HL-60 (cell line): ENCODE measurements around the gene SMAD5.

Experiments used
- DNase-seq, 2 experiments: peaks; one replicate each; pipeline ENCODE4 v3.0.0-alpha.2; 2010 to 2020; ENCODE audit warnings: low read depth in 1 of 2, low spot score in 1 of 2
- H3K27ac ChIP-seq: fragments of 250-450 bp; sonication (Bioruptor Pico); replicated peaks from 2 replicates; pipeline ENCODE4 v1.5.1; 2020; ENCODE audit warnings: mild to moderate bottlenecking, moderate library complexity
- H3K27me3 ChIP-seq: fragments of 250-450 bp; sonication (Bioruptor Pico); 2 replicates; pipeline ENCODE4 v1.5.1; 2021; ENCODE audit warnings: mild to moderate bottlenecking, moderate library complexity; ENCODE audit not compliant: insufficient read depth, poor library complexity, severe bottlenecking
- H3K4me3 ChIP-seq: replicated peaks from 2 replicates; pipeline ENCODE4 v1.5.1; 2011; ENCODE audit warnings: mild to moderate bottlenecking, control low read depth, low read length; ENCODE audit not compliant: insufficient read depth
- GABPA ChIP-seq: IDR thresholded peaks from 2 replicates; pipeline ENCODE4 v1.6.1; 2012; ENCODE audit warnings: low read depth
- POLR2AphosphoS5 ChIP-seq: IDR thresholded peaks from 2 replicates; pipeline ENCODE4 v1.6.1; 2012; ENCODE audit warnings: low read depth
- SPI1 ChIP-seq: IDR thresholded peaks from 2 replicates; pipeline ENCODE4 v1.6.1; 2012; ENCODE audit warnings: low read depth, mild to moderate bottlenecking, borderline replicate concordance
- TF ChIP-seq, protein P1 (sequence below): IDR thresholded peaks from 2 replicates; pipeline ENCODE4 v1.6.1; 2012; ENCODE audit warnings: low read depth; ENCODE audit not compliant: insufficient replicate concordance
- TF ChIP-seq, protein P2 (sequence below): IDR thresholded peaks from one replicate; pipeline ENCODE4 v1.5.1; 2011; ENCODE audit warnings: low read length, control low read depth, inconsistent platforms; ENCODE audit not compliant: insufficient read depth

Gene SMAD5

DNA sequence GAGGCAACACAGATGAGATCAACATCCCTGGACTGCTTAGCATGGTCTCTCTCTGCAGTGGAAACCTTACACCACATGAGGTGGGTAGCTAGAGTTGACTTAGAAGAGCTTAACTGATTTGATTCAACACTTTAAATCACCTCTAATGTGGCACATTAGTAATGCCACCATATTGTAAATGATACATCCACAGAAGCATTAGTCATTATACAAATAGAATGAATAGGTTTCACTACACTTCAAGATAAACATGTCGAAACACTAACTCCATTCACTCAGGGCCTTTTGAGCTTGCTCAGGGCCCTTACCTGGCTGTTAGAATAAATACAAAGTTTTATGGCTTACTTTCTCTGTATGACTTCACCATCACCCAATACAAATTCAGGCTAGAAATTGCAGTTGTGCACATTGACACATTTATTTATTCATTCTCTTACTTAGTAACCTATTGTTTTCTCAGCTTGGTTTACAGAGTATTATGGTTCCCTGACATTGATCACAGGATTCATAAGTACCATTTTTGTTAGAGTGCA, 9.3 kb upstream of the SMAD5 start:
- H3K27ac ChIP-seq = no peak overlapping the region
- H3K27me3 ChIP-seq = no peaks in the 10 kb centered on the region
- H3K4me3 ChIP-seq = no peak overlapping the region
- TF ChIP-seq GABPA (no peak), SPI1 (no peak), POLR2AphosphoS5 (no peak)
- TF ChIP-seq, protein P1, sequence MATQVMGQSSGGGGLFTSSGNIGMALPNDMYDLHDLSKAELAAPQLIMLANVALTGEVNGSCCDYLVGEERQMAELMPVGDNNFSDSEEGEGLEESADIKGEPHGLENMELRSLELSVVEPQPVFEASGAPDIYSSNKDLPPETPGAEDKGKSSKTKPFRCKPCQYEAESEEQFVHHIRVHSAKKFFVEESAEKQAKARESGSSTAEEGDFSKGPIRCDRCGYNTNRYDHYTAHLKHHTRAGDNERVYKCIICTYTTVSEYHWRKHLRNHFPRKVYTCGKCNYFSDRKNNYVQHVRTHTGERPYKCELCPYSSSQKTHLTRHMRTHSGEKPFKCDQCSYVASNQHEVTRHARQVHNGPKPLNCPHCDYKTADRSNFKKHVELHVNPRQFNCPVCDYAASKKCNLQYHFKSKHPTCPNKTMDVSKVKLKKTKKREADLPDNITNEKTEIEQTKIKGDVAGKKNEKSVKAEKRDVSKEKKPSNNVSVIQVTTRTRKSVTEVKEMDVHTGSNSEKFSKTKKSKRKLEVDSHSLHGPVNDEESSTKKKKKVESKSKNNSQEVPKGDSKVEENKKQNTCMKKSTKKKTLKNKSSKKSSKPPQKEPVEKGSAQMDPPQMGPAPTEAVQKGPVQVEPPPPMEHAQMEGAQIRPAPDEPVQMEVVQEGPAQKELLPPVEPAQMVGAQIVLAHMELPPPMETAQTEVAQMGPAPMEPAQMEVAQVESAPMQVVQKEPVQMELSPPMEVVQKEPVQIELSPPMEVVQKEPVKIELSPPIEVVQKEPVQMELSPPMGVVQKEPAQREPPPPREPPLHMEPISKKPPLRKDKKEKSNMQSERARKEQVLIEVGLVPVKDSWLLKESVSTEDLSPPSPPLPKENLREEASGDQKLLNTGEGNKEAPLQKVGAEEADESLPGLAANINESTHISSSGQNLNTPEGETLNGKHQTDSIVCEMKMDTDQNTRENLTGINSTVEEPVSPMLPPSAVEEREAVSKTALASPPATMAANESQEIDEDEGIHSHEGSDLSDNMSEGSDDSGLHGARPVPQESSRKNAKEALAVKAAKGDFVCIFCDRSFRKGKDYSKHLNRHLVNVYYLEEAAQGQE = no peak
- TF ChIP-seq, protein P2, sequence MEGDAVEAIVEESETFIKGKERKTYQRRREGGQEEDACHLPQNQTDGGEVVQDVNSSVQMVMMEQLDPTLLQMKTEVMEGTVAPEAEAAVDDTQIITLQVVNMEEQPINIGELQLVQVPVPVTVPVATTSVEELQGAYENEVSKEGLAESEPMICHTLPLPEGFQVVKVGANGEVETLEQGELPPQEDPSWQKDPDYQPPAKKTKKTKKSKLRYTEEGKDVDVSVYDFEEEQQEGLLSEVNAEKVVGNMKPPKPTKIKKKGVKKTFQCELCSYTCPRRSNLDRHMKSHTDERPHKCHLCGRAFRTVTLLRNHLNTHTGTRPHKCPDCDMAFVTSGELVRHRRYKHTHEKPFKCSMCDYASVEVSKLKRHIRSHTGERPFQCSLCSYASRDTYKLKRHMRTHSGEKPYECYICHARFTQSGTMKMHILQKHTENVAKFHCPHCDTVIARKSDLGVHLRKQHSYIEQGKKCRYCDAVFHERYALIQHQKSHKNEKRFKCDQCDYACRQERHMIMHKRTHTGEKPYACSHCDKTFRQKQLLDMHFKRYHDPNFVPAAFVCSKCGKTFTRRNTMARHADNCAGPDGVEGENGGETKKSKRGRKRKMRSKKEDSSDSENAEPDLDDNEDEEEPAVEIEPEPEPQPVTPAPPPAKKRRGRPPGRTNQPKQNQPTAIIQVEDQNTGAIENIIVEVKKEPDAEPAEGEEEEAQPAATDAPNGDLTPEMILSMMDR = no peak
- DNase-seq = no peak

DNA sequence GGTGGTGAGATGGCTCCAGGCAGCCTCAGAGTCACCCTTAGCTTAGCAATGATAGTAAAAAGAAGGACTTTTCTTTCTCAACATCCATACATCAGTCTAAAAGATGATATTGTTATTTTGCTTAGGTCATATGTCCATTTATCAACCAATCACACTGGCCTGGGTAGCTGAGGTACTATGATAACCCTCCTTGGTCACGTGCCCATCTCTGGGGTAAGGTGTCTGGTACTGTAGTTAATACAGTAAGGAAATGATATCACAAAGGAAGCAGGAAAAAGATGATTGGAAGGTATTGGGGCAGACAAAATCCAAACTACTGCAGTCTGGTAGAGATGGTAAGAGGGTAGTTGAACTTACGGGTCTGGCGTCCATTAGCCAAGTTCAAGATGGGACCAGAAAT, 5.1 kb upstream of the SMAD5 start:
- no peak overlapping the region for H3K27ac ChIP-seq
- TF ChIP-seq, protein P2 = no peak
- TF ChIP-seq POLR2AphosphoS5 (no peak), GABPA (no peak), SPI1 (no peak)
- TF ChIP-seq, protein P1 = no peak
- no peak overlapping the region for H3K4me3 ChIP-seq
- no peaks in the 10 kb centered on the region for H3K27me3 ChIP-seq
- no peak for DNase-seq

DNA sequence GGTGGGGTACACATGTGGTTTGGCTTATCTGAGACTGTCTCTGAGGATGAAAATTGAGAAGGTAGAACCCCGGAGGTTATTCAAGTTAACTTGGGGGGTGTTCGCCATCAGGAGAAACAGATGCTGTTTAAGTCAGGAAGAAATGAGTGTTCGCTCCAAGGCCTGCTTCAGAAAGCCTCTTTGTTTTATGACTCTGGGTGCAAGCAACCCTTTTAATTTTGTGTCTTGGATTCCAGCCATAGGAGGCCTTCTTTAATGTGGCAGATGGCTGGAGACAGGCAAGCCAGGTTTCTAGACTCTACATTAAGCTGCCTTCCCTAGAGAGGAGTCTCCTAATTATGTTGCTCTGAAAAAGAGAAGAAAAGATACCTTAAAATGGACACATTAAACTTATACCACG, 4.2 kb upstream of the SMAD5 start:
- no peak for DNase-seq
- Histone ChIP-seq H3K27ac (no peak overlapping the region), H3K27me3 (no peaks in the 10 kb centered on the region), H3K4me3 (no peak overlapping the region)
- TF ChIP-seq SPI1 (no peak), POLR2AphosphoS5 (no peak), GABPA (no peak)
- TF ChIP-seq, protein P2 = no peak
- TF ChIP-seq, protein P1 = no peak
